GM12878 (cell line): ENCODE data around the gene GAP43. TPM values are rescaled to one million over a fixed set of nuclear protein-coding genes. Genes with fewer than 3 reads are reported as not detected.

ENCODE experiments used
- ATAC-seq: fragments of 200-7000 bp; cut with Tn5 transposase; 3 replicates; pipeline ENCODE4 v1.9.1; 2020; ENCODE audit warnings: mild to moderate bottlenecking, moderate library complexity
- BruUV-seq: library from RNA; stranded (reverse); fragments of 400-500 nt; replicated peaks from 2 replicates; lab custom pipeline; 2021; lab: Mats Ljungman, UMichigan
- CTCF ChIA-PET: fragments of 300-600 bp; sonication (Branson Sonifier 250); formaldehyde crosslinking; extraction: SDS; loops from one replicate; lab custom pipeline; 2021; ENCODE audit warnings: inconsistent platforms; lab: Yijun Ruan, JAX
- POLR2A ChIA-PET: fragments of 350-600 bp; formaldehyde crosslinking; extraction: SDS; loops from one replicate; lab custom pipeline; 2021; ENCODE audit warnings: inconsistent platforms; lab: Charles Lee
- RAD21 ChIA-PET: fragments of 300-600 bp; sonication (Branson Sonifier 250); formaldehyde crosslinking; loops from one replicate; lab custom pipeline; 2023; ENCODE audit warnings: antibody characterized with exemption; ENCODE audit not compliant: unreplicated experiment; lab: Charles Lee
- SMC1A ChIA-PET: fragments of 300-600 bp; sonication (Branson Sonifier 250); formaldehyde crosslinking; loops from one replicate; lab custom pipeline; 2023; ENCODE audit not compliant: unreplicated experiment, uncharacterized antibody; lab: Charles Lee
- DNase-seq: peaks from one replicate; pipeline ENCODE4 v3.0.0-alpha.2; 2011; ENCODE audit warnings: low read depth, low spot score
- FAIRE-seq: peaks from 3 replicates; lab custom pipeline; 2011; peaks lifted over from hg19 to GRCh38; lab: Jason Lieb, UNC
- H2AFZ ChIP-seq: 2 replicates; pipeline ENCODE4 v1.6.0; 2011; ENCODE audit warnings: low read depth, low read length, control low read depth; ENCODE audit not compliant: control insufficient read depth
- H3K27ac ChIP-seq: 2 replicates; pipeline ENCODE4 v1.5.1; 2011; ENCODE audit warnings: control low read depth; ENCODE audit not compliant: control insufficient read depth, insufficient read depth
- H3K27me3 ChIP-seq, 2 experiments: replicated peaks in 1 of 2; 2 replicates each; pipeline versions ENCODE4 v1.6.0 to v1.6.1; 2011; ENCODE audit warnings: low read length in 1 of 2; ENCODE audit not compliant: control insufficient read depth in 2 of 2, insufficient read depth in 2 of 2
- H3K36me3 ChIP-seq, 2 experiments: 2 replicates each; pipeline ENCODE4 v1.5.1; 2011; ENCODE audit warnings: low read length in 1 of 2; ENCODE audit not compliant: control insufficient read depth in 2 of 2, insufficient read depth in 2 of 2
- H3K4me1 ChIP-seq: 2 replicates; pipeline ENCODE4 v1.6.1; 2011; ENCODE audit warnings: mild to moderate bottlenecking, low read length, moderate library complexity, mixed read lengths; ENCODE audit not compliant: control insufficient read depth, insufficient read depth
- H3K4me2 ChIP-seq: 2 replicates; pipeline ENCODE4 v1.6.0; 2011; ENCODE audit warnings: control low read depth; ENCODE audit not compliant: control insufficient read depth, insufficient read depth
- H3K4me3 ChIP-seq: fragments of 200-600 bp; sonication (generic); 2 replicates; pipeline ENCODE4 v1.5.1; 2016
- H3K79me2 ChIP-seq: 2 replicates; pipeline ENCODE4 v1.6.0; 2011; ENCODE audit warnings: low read length; ENCODE audit not compliant: control insufficient read depth, insufficient read depth
- H3K9ac ChIP-seq: 2 replicates; pipeline ENCODE4 v1.8.0; 2011; ENCODE audit warnings: low read length, control low read depth, mixed read lengths; ENCODE audit not compliant: control insufficient read depth, insufficient read depth
- H3K9me3 ChIP-seq: replicated peaks from 3 replicates; pipeline ENCODE4 v1.5.1; 2011; ENCODE audit warnings: mild to moderate bottlenecking, low read length; ENCODE audit not compliant: control insufficient read depth, insufficient read depth
- H4K20me1 ChIP-seq: 2 replicates; pipeline ENCODE4 v1.6.0; 2011; ENCODE audit not compliant: control insufficient read depth, insufficient read depth
- BMI1 ChIP-seq: fragments of 450-650 bp; IDR thresholded peaks from 2 replicates; pipeline ENCODE4 v1.6.1; 2016; ENCODE audit warnings: mild to moderate bottlenecking, moderate library complexity, borderline replicate concordance
- DPF2 ChIP-seq: fragments of 450-650 bp; IDR thresholded peaks from 2 replicates; pipeline ENCODE4 v1.6.1; 2017; ENCODE audit warnings: mild to moderate bottlenecking
- FOS ChIP-seq: IDR thresholded peaks from 3 replicates; pipeline ENCODE4 v1.6.1; 2011; ENCODE audit warnings: borderline replicate concordance; ENCODE audit not compliant: insufficient read length; ENCODE audit errors: extremely low read depth
- NR2C1 ChIP-seq: fragments of 450-650 bp; IDR thresholded peaks from 2 replicates; pipeline ENCODE4 v1.6.1; 2017; ENCODE audit warnings: antibody characterized with exemption, mild to moderate bottlenecking, moderate library complexity
- PAX5 ChIP-seq: IDR thresholded peaks from 2 replicates; pipeline ENCODE4 v1.6.1; 2011; ENCODE audit warnings: low read depth, low read length, borderline replicate concordance
- PRDM15 ChIP-seq: fragments of 450-650 bp; formaldehyde crosslinking; IDR thresholded peaks from 2 replicates; pipeline ENCODE4 v1.4.0; 2020; ENCODE audit warnings: mild to moderate bottlenecking, moderate library complexity
- RELA ChIP-seq: fragments of 450-650 bp; IDR thresholded peaks from 2 replicates; pipeline ENCODE4 v1.8.0; 2014; ENCODE audit warnings: borderline replicate concordance; ENCODE audit not compliant: partially characterized antibody
- RELB ChIP-seq: fragments of 450-650 bp; IDR thresholded peaks from 2 replicates; pipeline ENCODE4 v1.6.1; 2017; ENCODE audit warnings: low read depth, mild to moderate bottlenecking, moderate library complexity
- SIN3A ChIP-seq: IDR thresholded peaks from 2 replicates; pipeline ENCODE4 v1.6.1; 2012; ENCODE audit warnings: low read depth, low read length, improper control_type of control experiment
- STAT3 ChIP-seq: IDR thresholded peaks from 2 replicates; pipeline ENCODE4 v1.6.1; 2011; ENCODE audit warnings: low read depth, low read length, improper control_type of control experiment
- TCF12 ChIP-seq: IDR thresholded peaks from 2 replicates; pipeline ENCODE4 v1.6.1; 2011; ENCODE audit warnings: low read depth, mild to moderate bottlenecking, low read length
- TCF7 ChIP-seq: IDR thresholded peaks from 2 replicates; pipeline ENCODE4 v1.6.1; 2014; ENCODE audit warnings: antibody characterized with exemption, borderline replicate concordance
- ZNF207 ChIP-seq: fragments of 450-650 bp; IDR thresholded peaks from 2 replicates; pipeline ENCODE4 v1.6.1; 2014; ENCODE audit warnings: antibody characterized with exemption, mild to moderate bottlenecking, borderline replicate concordance
- WGBS: methylation state at CpG from one replicate; pipeline ENCODE4 v1.1.6; 2016; ENCODE audit warnings: low lambda C conversion rate; ENCODE audit not compliant: insufficient replicate concordance, insufficient coverage; ENCODE audit errors: missing lambda C conversion rate; 5-methylcytosine and 5-hydroxymethylcytosine counted together
- in situ Hi-C: fragments of 300-500 bp; cut with MboI; formaldehyde crosslinking; loops from 9 replicates; pipeline ENCODE4 v1.14.3; 2018; ENCODE audit warnings: mixed read lengths
- intact Hi-C: fragments of 100-400 bp; cut with micrococcal nuclease; formaldehyde crosslinking; loops from one replicate; pipeline ENCODE4 v1.14.2; 2022; ENCODE audit not compliant: unreplicated experiment
- polyA plus RNA-seq, 11 experiments: library from polyadenylated mRNA; depleted of rRNA in 4 of 11; unstranded in 6 of 11; stranded (reverse) in 5 of 11; fragments of >200 nt; fragmentation: Nextera tagmentation in 4 of 11; fragmentation: Illumina TruSeq in 1 of 11; extraction: Ambion mirVana in 4 of 11; extraction: Trizol in 1 of 11; gene quantifications; 1 replicate in 1 of 11; 2 replicates in 10 of 11; pipeline versions ENCODE4 v1.2.1 to v1.2.3, GENCODE V29; 2011 to 2016; ENCODE audit warnings: inconsistent platforms in 2 of 11, missing spikeins in 2 of 11, low read depth in 1 of 11
- total RNA-seq, 4 experiments: library from RNA; depleted of rRNA in 3 of 4; stranded (reverse); fragments of >200 nt in 3 of 4; fragmentation: Illumina TruSeq in 1 of 4; extraction: Trizol in 1 of 4; gene quantifications; 2 replicates each; pipeline versions ENCODE4 v1.2.1 to v1.2.3, GENCODE V29; 2013 to 2021

The GAP43 gene
- total and polyA plus RNA-seq, 10 of the 15 experiments (the other 5 are each of a cell fraction or from before 2014, with no cell fraction given) = 0.06 to 0.16 TPM; not detected in 8

- Histone ChIP-seq H3K9ac (no peak overlapping the region), H3K4me3 (no peak overlapping the region), H3K4me2 (no peak overlapping the region), H3K27me3 (no peaks in the 10 kb centered on the region), H4K20me1 (no peaks in the 10 kb centered on the region), H3K27ac (no peak overlapping the region), H3K36me3 (no peaks in the 10 kb centered on the region), H3K79me2 (no peaks in the 10 kb centered on the region), H3K9me3 (no peaks in the 10 kb centered on the region), H3K4me1 (no peaks in the 10 kb centered on the region), H2AFZ (no peak overlapping the region)
- in situ Hi-C loops (no loop called here), intact Hi-C loops (no loop called here)
- ChIA-PET CTCF (no interaction called here), POLR2A (no interaction called here), RAD21 (no interaction called here), SMC1A (no interaction called here)
- ATAC-seq (no peak), DNase-seq (no peak), FAIRE-seq (no peak)
- TF ChIP-seq PRDM15 (CRISPR knock-in tag) (no peak), BMI1 (no peak), NR2C1 (no peak), SIN3A (no peak), RELA (no peak), STAT3 (no peak), ZNF207 (no peak), TCF7 (no peak), RELB (no peak), PAX5 (no peak), DPF2 (no peak), FOS (no peak), TCF12 (no peak)
- no TSS peak for BruUV-seq
- WGBS = 20% methylated on average over 4 of the region's 4 CpGs
Measured at GRCh38 chr3:115720983-115721382, 97.7 kb downstream of the GAP43 start.
